GM19463 (cell line): ENCODE results near the gene AGAP1.

Experiments
- ATAC-seq: cut with Tn5 transposase; IDR thresholded peaks from one replicate; pipeline ENCODE4 v1.9.1; 2021; ENCODE audit warnings: mild to moderate bottlenecking, moderate library complexity; ENCODE audit not compliant: unreplicated experiment

The AGAP1 gene

DNA sequence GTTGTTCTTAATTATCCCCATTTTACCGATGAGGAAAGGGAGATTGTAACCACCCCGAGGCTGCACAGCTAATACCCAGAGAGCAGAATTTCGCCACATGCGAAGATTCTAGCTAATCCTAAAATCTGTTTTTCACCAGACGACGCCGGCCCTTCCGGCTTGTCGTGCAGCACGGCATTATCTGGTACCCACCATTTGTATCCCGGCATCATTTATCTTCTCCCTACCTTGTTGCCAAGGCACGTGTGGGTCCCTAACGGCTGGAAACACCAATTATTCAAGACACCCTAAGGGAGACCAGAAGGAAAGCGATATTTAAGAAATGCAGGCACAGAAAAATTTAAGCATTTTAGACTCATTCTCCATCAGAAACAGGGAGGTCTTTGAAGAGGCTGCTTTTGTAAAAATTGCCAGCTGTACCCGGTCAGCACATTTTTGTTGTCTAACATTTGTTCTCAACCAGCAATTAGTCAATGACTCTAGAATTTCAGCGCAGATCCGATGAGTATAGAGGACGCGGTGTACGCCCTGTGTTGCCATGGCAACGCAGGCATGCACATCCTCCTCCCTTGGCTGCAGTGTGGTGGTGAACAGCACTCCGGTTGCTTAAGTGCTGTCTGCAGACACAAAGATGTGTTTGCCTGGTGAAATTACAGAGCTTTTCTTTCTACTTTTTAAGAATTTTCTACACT is 111.6 kb downstream of the AGAP1 start:
- no peak for ATAC-seq

GRCh38 chr2:235606004-235606715 is 112.3 kb downstream of the AGAP1 start:
- no peak for ATAC-seq

DNA sequence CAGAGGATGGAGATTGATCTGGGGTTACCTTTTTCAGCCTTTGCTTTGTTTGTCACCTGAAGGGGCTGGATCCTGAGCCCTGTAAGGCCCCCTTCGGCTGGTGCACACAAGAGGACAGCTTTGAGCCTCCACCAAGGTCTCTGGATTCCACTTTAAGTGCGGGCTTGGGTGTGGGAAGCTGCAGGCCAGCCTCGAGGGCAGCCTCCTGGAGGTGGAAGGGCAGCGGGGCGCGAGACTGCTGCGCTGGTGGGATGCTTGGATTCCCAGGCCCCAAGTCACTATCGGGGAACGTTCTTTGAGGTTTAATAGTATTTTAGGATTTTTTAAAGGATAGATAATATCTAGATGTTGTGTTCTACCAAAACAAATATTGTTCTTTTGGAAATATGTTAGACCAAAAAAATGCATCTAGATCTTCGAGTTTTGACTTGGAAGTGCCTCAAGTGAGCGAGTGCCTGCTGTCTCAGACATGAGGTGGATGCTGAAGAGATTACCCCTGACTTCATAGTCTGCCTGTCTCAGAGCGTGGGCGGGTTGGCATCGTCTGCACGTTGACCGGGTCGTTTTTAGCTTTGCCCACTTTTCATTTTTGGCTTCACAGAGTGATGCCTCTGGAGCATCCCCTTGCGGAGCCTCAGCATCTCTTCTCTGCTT is 113.8 kb downstream of the AGAP1 start:
- ATAC-seq, result no peak

GRCh38 chr2:235608200-235608887 is 114.5 kb downstream of the AGAP1 start:
- no peak for ATAC-seq

DNA sequence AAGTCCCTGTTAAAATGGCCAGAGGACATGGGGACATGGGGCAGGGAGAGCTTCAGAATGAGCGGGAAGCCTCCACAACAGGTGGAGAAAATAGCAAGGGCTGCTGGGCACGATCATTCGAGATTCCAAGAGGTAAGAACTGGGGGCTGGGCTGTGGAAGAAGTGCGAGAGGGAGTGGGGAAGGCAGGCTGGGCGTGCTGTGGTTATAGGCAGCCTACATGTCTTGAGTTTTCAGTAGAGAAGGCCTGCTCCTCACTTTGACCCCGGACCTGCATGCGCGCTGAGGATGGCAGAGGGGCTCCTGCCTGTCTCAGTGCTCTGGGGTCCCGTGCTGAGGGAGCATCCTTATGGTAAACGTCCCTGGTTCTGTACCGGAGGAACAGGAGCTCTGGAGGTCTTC is 115.5 kb downstream of the AGAP1 start:
- ATAC-seq, result no peak

DNA sequence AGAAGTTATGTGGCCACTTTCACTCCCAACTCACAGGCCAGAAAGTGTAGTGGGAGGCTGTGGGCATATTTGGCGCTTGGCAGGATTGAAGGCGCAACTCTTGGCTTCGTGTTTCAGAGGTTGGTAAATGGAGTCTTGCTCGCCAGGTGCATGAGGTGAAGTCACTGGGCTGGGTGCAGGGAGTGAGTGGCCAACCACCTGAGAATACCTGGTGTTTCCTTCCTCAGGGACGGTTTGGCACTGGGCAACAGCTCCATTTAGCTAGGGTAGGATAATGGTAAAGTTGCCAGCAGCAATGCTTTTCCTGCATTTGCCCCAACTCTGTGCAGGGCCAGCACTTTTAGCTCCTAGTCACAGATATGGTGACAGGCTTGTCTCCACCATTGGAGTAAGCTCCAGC is 115.9 kb downstream of the AGAP1 start:
- no peak for ATAC-seq

DNA sequence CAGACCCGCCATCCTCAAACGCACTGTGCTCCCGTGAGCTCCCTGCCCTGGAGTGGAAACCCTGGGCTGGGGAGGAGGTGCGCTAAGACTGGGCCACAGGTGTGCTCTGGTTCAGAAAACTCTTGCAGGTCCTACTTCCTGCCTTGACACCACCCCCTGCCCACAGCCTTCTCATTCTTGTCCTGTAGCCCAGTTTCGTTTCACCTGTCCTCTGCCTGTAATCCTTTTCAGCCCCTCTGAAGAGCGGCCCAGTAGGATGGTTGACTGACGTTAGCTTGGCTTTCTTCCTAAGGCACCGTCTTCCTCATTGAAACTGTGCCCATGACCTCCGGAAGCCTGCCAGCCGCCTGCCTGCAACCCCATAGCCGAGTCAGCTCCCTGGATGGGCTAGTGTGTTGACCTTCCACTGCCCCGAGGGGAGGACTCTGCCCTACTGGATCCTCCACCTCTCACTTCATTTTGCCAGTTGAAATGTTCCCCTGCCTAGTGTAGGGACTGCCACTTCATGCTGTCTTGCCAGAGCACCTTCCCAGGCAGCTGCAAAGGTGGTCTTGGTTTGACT is 116.9 kb downstream of the AGAP1 start:
- no peak for ATAC-seq

GRCh38 chr2:235611349-235611748 is 117.5 kb downstream of the AGAP1 start:
- no peak for ATAC-seq

DNA sequence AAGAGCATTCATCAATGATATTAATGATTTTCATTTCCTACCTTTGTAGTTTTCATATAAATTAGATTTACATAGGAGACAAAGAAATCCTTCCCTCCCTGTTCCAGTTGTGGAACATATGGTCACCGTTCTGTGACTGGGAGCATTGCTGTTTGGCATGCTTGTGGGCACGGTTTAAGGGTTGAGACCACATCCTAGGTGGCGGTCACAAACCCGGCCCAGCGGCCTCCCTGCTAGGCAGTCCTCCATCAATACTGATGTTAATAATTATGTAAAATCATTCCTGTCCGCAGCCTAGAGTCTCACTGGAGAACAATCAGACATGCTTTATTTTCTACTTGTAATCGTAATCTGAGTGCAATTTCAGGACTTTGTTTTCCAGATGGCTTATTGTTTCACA is 117.9 kb downstream of the AGAP1 start:
- ATAC-seq, result no peak

DNA sequence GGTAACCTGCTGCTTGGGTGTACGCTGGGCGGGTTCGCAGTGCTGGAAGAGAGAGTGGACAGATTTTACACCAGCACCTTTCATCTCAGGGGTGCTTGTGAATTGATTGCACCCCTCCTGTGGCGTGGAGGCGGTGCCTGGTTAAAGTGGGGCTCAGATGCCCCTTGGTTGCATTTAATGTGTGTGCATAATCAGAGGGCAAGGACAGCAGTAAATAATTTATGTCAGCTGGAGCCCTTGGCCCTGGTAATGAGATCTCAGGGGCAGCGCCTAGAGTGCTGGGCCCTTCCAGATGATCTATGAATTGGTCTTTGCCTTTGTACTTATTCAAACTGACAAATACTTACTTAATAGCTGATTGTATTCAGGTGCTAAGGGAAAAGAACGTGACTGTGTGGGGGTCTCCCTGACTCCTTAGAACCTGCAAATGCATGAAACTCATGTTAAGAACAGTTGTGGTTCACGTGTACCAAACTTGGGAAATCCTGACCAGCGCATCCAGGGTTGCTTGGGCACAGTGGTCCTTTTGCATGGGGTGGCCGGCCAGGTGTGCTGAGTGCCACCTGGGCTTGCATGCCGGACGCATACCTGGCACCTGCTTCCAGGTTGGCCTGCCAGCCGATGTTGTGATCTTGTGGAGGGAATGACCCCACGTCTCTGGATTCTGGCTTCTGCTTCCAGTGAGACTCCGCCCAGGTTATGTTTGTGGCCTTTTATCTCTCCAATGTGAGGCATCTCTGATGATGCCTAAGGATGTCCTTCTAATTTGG is 118.5 kb downstream of the AGAP1 start:
- ATAC-seq, result no peak

DNA sequence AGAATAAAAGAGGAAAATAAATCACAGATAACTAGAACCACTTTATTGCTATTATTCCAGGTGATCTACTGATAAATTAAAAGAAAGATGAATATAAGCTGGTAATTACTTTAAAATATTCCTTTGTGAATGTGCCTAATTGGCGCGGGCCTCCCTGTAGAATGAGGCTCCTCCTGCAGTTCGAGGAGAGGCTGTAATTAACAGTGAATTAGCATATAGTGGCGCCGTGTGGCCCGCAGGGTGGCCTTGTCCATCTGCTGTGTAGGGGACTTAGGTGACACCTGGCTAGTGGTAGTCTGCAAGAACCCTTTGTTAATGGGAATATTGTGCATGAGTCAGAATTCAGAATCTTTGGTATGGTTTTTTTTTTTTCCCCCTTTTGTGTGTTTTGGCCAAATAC is 119.8 kb downstream of the AGAP1 start:
- no peak for ATAC-seq

GRCh38 chr2:235614176-235614860 is 120.5 kb downstream of the AGAP1 start:
- ATAC-seq, result no peak

DNA sequence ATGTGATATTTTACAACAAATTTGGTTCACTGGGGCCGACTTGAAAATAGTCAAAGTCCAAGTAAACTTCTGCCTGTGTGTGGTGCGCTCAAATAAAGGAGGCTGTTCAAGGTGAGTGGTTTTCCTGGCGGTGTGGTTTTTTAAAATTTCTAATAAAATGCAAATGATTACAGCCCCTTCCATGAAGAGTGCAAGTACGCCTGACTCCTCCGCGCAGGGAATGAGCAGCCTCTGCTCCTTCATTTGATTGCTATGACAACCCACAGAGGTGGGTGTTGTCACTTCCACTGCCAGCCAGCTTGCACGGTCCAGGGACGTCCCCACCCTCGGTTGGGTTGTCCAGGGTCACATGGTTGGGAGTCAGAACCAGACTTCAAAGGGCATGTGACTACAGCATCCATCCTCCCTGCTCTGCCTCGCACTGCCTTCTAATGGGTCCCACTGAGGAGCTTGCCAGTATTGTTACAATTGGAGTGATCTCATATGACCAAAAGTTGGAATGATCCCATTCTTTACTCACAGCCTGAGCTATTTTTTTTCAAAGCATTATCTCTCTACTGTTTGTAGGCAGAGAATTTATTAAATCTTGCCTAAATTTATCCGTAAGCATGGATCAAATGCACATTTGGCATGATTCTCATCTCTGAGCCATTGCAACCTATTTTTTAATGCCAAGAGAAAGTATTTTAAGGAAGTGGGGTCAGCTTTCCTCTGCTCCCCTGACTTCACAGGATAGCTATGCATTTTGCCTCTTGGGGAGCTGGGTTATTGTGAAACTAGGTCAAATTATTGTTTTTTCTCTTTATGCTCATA is 121.3 kb downstream of the AGAP1 start:
- ATAC-seq, result no peak

DNA sequence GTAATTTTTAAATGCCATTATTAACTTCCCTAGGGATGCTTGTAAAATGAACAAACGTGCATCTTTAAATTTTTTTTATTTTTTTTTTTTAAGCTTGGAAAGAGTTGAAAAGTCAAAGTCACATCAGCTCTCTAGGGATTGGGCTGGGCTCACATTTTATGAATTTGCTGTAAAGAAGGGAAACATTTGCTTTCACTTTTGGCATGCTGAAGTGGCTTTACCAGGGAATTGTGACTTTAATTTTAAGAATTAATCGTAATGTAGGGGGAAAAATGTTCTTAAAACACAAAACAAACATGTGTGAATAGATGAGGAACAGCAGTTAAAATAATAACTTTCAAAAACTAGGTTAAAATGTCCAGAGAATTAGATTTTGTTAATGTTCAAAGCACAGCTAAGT is 123.0 kb downstream of the AGAP1 start:
- ATAC-seq, result no peak

DNA sequence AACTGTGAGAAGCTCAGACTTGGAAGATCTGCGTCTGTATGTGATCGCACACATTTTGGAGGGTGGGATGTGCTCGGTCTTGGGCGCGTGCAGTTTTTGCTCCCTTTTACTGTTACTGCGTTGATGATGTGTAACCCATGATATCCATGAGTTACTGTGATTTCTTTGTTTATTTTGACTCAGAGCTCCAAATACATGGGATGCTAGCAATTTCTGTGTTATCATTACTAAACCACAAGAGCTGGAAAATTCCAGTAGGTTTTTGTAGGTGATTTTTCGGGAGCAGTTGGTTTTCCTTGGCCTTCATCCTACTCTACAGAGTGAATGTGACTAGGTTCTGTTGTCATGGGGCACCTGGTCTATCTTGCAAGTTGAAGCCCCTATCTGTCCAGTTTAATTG is 124.2 kb downstream of the AGAP1 start:
- ATAC-seq, result no peak

DNA sequence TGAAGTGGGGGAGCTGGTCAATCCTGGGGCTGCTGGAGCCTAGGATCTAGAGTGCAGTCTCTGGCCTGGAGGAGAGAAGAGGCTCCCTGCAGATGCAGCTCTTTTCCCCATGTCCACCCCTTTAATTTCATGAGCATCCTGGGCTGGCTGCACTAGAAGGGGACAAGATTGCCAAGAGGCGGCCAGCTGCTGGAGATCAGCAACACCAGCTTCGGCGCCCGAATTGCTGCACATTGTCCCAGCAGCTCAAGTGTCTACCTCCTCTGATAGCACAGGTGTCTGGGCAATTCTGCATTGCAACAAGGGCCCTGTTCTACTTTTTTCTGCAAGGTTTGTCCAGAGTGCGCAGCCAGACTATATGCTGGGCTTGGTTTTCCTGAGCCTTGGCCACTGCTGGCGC is 125.7 kb downstream of the AGAP1 start:
- ATAC-seq, result no peak

DNA sequence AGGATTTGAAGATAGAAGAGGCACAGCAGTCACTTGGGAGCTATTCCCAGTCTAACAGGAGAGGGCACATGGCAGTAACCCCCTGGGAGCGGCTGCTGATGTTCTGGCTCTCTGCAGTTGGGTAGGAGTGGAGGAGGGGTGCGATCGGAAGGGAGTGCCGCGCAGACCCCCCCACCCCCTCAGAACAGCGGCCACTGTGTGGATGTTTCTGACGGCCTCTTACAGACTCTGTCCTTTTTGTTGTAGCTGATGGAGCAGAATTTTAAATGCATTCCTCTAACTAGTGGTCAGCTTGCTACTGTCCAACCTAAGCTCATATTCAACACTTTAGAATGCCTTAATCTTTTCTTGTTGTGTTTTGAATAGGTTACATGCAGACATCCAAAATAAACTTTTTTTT is 127.9 kb downstream of the AGAP1 start:
- no peak for ATAC-seq

DNA sequence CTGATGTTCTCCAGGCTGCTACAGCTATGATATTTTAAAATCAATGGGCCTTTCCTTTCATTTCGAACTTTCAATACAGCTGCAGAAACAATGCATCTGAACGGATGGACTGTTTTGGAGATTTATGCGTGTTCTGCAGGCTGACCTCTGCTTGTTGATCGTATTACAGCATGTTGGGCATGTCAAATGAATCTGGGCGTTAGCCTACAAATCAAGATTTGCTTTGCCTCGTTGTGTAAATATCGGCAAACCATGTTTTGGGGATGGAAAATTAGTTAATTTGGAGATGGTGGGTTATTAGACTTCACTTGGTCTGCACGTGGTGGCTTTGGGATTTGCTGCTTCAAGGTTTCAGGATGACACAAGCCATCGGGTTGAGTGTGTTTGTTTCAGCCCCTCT is 129.3 kb downstream of the AGAP1 start:
- no peak for ATAC-seq

- ATAC-seq, result no peak
These were observed 129.9 kb downstream of the AGAP1 start for GRCh38 chr2:235623752-235624151.
